ENCODE results near the gene ANAPC16. TPM values are rescaled to one million over a fixed set of nuclear protein-coding genes. Genes with fewer than 3 reads are reported as not detected.

ANAPC16 gene
- total and polyA plus RNA-seq, 2 donors (not counting 1 experiment from before 2014, with no cell fraction given) = 104 to 132 TPM

DNA sequence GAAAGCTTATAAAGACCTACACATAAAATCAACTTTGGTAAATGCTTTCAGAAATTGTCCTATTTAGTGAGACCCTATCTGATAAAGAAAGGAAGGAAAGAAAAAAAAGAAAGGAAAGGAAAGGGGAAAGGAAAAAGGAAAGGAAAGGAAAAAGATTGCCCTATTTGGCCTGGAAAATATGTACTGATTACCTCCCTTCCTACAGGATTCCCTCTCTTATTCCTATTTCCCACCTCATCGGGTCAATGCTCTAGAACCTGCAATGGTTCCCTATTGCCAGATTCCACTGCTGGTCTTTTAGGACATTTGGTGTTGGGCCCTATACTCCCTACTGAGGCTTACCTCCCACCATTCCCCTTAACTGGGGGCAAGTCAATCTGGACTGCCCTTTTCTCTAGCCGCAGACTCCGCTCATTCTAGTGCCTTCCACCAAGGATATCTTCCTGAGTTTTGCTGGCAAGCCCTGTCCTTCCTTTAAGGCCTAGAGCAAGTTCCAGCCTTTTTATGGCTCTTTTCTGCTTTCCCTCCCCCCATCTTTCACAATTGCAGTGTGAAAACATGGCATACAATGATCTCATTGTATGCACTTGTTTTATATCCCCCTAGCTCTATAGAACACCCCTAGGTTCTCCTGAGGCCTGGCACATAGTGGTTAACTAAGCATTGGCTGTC lies 62.3 kb downstream of the ANAPC16 start:
- 96% methylated on average over 3 of the region's 3 CpGs for WGBS (ENCODE audit: insufficient coverage)
- Mint-ChIP-seq H3K27me3 (no peaks in the 10 kb centered on the region), H3K4me1 (peaks cover 36% of the 10 kb centered on the region), H3K9me3 (ENCODE audit: insufficient read depth) (no peaks in the 10 kb centered on the region), H3K27ac (peak overlapping the region; percentile 34), H3K4me3 (no peak overlapping the region)
- peak overlapping the region in 1 of 2 donors; percentile 58 for H3K27ac ChIP-seq (ENCODE audit: low read length in 2 of 2)
- peaks cover 27 to 31% of the 10 kb centered on the region in 2 donors for H3K4me1 ChIP-seq (ENCODE audit: control insufficient read depth in 2 of 2, insufficient read depth in 2 of 2, low read length in 2 of 2)
- no peak overlapping the region for H3K4me2 ChIP-seq (replicated peaks; ENCODE audit: low read depth, low read length, poor library complexity, severe bottlenecking)
- ChIA-PET POLR2A (interaction anchor here (0.8 to 5.9 kb wide), 4 partner anchors 17 to 72 kb away, joined by 3 to 73 read pairs (median 8); no protein-coding TSS in a partner anchor), CTCF (interaction anchor here (0.7 to 1.3 kb wide), 12 partner anchors 13 to 380 kb away, joined by 3 to 8 read pairs (median 3); no protein-coding TSS in a partner anchor)
- H3K27me3 ChIP-seq (replicated peaks in 1 of 4; ENCODE audit: control extremely low read depth in 1 of 4, control insufficient read depth in 3 of 4, insufficient read depth in 4 of 4, low read length in 3 of 4) = no peaks in the 10 kb centered on the region
- no peaks in the 10 kb centered on the region for H3K9me3 ChIP-seq (ENCODE audit: control extremely low read depth in 1 of 3, control insufficient read depth in 2 of 3, insufficient read depth in 1 of 3, low read length in 2 of 3)
- no peak for ATAC-seq (ENCODE audit: low read depth)
- TF ChIP-seq EZH2 (IDR thresholded peaks at IDR 0.05; ENCODE audit: borderline replicate concordance, insufficient read depth, low read depth, low read length, poor library complexity, severe bottlenecking) (no peak), CTCF (IDR thresholded peaks at IDR 0.05) (no peak)
- H3K36me3 ChIP-seq (replicated peaks in 1 of 2; ENCODE audit: control extremely low read depth in 1 of 2, control insufficient read depth in 1 of 2, extremely low read depth in 1 of 2, insufficient read depth in 2 of 2, low read length in 1 of 2) = peaks cover 0 to 15% of the 10 kb centered on the region in 2 experiments
- no peak overlapping the region for H2AFZ ChIP-seq (ENCODE audit: insufficient read depth, low read depth, low read length, poor library complexity, severe bottlenecking)
- H3K4me3 ChIP-seq (ENCODE audit: control extremely low read depth in 1 of 5, extremely low read depth in 1 of 5, insufficient read depth in 1 of 5, low read depth in 2 of 5, low read length in 4 of 5) = no peak overlapping the region
- H3K9ac ChIP-seq (ENCODE audit: low read length) = no peak overlapping the region
- intact Hi-C loops (cut with micrococcal nuclease) = loop anchor here (10.0 kb wide), 1 partner anchor 1717 kb away; the partner anchor contains the start of gene VCL
- H4K20me1 ChIP-seq (ENCODE audit: control insufficient read depth, insufficient read depth, low read length, poor library complexity, severe bottlenecking) = peaks cover 25% of the 10 kb centered on the region
- H3K79me2 ChIP-seq (ENCODE audit: control insufficient read depth, insufficient read depth, low read length) = peaks cover 24% of the 10 kb centered on the region
- no peak for DNase-seq

Data from B cell (primary cell).